GM19324 (cell line): ENCODE data around the gene RASGEF1C.
"Not testable (repeated sequence)": the region's sequence is repeated elsewhere in the genome, so short reads cannot be mapped to it uniquely, and the experiment has no call there.

Source experiments
- ATAC-seq: cut with Tn5 transposase; IDR thresholded peaks from one replicate; pipeline ENCODE4 v1.9.1; 2021; ENCODE audit warnings: mild to moderate bottlenecking, moderate library complexity; ENCODE audit not compliant: unreplicated experiment, low FRiP score

Gene RASGEF1C

GRCh38 chr5:180089628-180090027, 119.4 kb downstream of the RASGEF1C start:
- not testable (repeated sequence) for ATAC-seq

- no peak for ATAC-seq
Measured at GRCh38 chr5:180088561-180088960, 120.5 kb downstream of the RASGEF1C start.

- ATAC-seq: no peak
Measured at GRCh38 chr5:180086816-180087399, 122.1 kb downstream of the RASGEF1C start.

- no peak for ATAC-seq
Measured at GRCh38 chr5:180085837-180086236, 123.2 kb downstream of the RASGEF1C start.

- ATAC-seq: no peak
Measured at GRCh38 chr5:180084638-180085561, 124.1 kb downstream of the RASGEF1C start.

GRCh38 chr5:180083529-180084060, 125.4 kb downstream of the RASGEF1C start:
- no peak for ATAC-seq

- ATAC-seq: no peak
Measured at GRCh38 chr5:180082633-180083420, 126.2 kb downstream of the RASGEF1C start.

- ATAC-seq: no peak
Measured at GRCh38 chr5:180081481-180081880, 127.5 kb downstream of the RASGEF1C start.

GRCh38 chr5:180080486-180081280, 128.3 kb downstream of the RASGEF1C start:
- no peak for ATAC-seq

- ATAC-seq: no peak
Measured at GRCh38 chr5:180079702-180080466, 129.1 kb downstream of the RASGEF1C start.

- no peak for ATAC-seq
Measured at GRCh38 chr5:180078348-180078747, 130.7 kb downstream of the RASGEF1C start.

- no peak for ATAC-seq
Measured at GRCh38 chr5:180077594-180078284, 131.3 kb downstream of the RASGEF1C start.

- ATAC-seq: no peak
Measured at GRCh38 chr5:180075703-180076102, 133.3 kb downstream of the RASGEF1C start.

- ATAC-seq: no peak
Measured at GRCh38 chr5:180074462-180074861, 134.5 kb downstream of the RASGEF1C start.

- ATAC-seq: no peak
Measured at GRCh38 chr5:180072556-180072955, 136.5 kb downstream of the RASGEF1C start.

GRCh38 chr5:180072256-180072548, 136.8 kb downstream of the RASGEF1C start:
- ATAC-seq: no peak

- ATAC-seq: no peak
Measured at GRCh38 chr5:180071531-180072255, 137.3 kb downstream of the RASGEF1C start, which contains the start of gene RNF130. TSS of gene RNF130 (minus strand) at chr5:180071759. CDS start at chr5:180071702, 57 bp downstream.
